Measurements from ENCODE around the gene JAKMIP2.
A peak's percentile ranks its signal among the peaks of the same experiment; 100 is the strongest.
"Not testable (repeated sequence)": the region's sequence is repeated elsewhere in the genome, so short reads cannot be mapped to it uniquely, and the experiment has no call there.

Gene JAKMIP2

DNA sequence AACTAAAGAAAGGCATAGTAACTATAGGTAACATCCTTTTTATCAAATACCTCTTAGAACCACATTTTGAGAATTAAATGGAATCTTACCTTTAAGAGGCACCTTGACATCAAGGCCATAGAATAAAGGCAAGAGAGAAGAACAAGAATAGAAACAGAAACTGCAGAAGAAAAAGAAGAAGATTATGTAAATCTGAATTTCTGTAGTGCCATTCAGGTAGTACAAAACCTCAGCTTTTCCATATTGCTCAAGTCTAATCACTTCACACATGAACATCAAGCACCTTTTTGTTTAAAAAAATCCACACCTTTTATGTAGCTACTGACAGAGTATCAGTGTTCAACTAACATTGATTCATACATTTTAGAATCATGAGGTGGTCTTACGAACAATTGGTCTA is 180.9 kb downstream of the JAKMIP2 start:
- DNase-seq (ENCODE audit: low read depth in 3 of 3): no peak

DNA sequence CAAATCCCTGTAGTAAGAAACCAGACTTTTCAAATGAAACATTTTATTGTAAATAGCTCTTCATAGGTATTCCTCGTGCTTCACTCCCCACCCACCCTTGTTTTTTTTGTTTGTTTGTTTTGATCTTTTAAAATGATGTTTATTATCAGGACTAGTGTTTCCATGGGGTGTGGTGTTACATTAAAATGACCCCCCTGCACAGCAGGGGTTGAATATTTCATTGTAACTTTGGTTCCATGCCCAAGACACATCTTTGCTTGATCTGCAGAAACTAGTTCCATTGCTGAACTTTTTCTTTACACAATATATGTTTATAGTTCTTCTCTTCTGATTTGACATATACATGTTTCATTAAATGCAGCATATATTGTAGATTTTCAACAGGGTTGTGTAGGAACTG is 191.4 kb downstream of the JAKMIP2 start:
- no peak for DNase-seq (ENCODE audit: low read depth in 3 of 3)

DNA sequence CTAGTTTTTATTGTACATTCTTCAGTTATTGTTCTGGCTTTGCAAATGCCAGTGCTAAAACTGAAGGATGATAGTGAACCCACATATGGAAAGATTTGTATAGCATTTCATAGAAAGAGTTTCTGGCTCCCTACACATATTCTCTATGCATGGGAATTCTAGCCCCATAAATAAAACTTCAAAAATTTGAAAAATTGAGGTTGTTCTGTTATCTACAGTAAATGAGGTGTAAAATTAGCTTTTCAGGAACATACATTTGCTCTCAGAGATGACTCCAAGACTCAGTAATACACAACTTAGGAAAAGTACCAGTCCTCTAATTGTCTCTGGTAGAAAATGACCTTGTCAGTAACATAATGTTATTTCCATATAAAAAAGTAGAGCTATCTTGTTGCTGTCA is 192.4 kb downstream of the JAKMIP2 start:
- no peak for DNase-seq (ENCODE audit: low read depth in 3 of 3)

DNA sequence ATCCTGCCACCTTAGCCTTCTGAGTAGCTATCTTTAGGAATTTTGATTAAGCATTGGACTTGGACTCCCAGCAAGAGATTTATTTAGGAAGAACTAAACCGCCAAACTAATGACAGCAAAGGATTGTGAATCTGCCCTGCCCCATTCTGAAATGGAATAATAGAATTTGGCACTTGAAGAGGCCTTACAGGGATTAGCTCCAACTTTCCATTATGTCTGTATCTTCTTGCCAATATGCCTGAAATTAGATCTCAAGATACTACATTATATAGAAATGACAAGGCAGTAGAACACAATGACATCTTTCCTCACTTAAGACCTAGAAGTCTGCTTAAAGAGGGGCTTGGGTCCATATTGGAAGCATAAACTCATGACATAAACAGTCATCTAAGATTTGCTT is 195.7 kb downstream of the JAKMIP2 start:
- DNase-seq (ENCODE audit: low read depth in 3 of 3): no peak

DNA sequence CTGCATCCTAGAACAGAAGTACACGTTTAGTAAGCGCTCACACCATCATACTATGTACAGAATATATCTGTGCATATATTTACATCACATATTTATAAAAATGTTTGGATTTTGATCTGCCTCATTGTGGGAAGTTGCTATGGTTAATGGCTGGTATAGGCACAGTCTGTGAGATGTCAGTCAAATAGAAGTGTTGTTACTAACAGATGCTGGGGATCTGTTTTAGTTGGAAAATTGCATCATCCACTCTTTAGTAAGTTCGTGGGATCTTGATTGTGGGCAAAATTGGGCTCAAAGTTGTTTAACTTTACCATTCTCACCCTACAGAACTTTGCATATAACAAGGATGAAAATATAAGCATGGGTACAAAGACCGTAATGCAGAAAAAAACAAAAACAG is 196.3 kb downstream of the JAKMIP2 start:
- DNase-seq (ENCODE audit: low read depth in 3 of 3): no peak

DNA sequence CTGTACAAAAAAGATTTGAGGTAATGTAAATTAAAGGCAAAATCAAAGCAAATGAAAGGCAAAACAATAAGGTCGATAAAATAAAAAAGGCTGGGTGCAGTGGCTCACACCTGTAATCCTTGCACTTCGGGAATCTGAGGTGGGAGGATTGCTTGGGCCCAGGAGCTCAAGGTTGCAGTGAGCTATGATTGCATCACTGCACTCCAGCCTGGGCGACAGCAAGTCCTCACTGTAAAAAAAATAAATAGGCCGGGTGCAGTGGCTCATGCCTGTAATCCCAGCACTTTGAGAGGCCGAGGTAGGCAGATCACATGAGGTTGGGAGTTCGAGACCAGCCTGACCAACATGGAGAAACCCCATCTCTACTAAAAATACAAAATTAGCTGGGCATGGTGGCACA is 200.3 kb downstream of the JAKMIP2 start:
- DNase-seq (ENCODE audit: low read depth in 3 of 3): not testable (repeated sequence)

DNA sequence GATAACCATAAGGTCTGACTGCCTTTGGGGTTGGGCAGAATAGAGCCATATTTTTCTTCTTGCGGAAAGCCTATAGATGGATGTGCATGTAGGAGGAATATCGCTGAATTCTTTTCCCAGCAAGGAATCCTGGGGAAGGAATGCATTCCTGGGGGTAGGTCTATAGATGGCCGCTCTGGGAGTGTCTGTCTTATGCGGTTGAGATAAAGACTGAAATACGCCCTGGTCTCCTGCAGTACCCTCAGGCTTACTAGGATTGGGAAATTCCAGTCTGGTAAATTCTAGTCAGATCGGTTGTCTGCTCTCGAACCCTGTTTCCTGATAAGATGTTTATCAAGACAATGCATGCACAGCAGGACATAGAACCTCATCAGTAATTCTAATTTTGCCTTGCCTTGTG is 202.1 kb downstream of the JAKMIP2 start:
- DNase-seq (ENCODE audit: low read depth in 3 of 3): not testable (repeated sequence)

DNA sequence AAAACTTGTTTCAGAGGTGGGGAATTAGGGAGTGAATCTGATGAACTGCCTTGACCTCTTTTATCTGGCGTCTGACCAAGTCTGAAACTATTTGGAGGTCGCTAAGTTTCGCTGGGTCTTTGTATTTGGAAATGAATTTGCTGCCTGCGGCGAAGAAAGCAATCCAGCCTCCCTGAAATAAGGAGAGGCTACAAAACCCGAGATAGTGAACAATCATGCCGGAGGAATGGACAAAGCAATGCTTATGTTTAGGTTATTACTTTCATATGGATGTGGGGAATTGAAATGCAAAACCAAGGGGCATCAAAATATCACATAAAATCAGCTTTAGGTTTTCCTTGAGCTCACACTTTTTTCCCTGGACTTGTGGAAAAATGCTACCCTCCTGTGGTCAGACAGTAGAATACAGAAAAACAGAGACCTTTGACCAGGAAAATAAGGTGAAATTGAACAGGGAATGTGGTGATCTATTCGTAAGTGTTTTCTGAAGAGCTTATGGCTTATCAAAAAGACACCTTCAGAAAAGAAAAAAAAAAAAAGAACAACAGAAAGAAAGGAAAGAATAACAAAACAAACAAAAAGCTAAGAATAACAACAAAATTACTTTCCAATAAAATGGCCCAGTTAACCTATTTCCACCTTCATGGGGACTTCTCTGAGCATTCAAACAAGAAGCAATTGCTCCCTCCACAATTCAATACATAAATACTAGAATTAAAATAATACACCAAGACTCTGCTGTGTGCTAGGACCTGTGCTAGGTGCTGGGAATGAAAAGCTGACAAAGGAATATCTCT is 204.1 kb downstream of the JAKMIP2 start:
- no peak for DNase-seq (ENCODE audit: low read depth in 3 of 3)

DNA sequence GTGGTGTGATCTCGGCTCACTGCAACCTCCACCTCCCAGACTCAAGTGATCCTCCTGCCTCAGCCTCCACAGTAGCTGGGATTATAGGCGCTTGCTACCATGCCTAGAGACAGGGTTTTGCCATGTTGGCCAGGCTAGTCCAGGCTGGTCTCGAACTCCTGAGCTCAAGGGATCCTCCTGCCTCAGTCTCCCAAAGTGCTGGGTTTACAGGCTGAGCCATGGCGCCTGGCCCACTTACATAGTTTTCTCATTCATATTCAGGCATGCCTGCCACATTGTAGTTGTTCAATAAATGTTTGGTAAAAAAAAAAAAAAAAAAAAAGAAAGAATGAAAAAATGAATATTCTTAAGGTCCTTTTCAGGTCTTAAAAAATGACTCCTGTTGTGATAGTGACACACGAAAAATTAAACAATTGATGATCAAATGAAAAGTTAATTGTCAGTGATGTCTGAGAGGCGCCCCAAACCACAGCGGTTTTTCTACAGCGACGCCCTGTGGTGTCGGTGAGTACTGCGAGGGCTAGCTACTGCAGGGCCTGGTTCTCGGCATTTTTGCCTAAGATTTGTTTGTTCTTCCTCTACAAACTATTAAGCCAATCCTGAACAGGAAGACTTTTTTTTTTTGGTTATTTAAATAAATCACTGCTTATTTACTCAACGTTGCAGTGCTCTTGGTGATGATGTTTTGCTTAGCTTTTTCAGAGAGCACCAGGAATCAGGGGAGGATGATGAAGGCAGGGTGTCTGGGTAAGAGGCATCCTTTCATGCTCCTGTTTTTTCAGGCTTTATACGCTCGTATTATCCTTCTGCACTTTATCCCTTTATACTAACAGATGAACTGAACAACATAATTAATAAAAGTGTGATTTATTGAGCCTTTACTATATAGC is 205.6 kb downstream of the JAKMIP2 start:
- peak in 1 of 3 experiments; percentile 37 for DNase-seq (ENCODE audit: low read depth in 3 of 3)

DNA sequence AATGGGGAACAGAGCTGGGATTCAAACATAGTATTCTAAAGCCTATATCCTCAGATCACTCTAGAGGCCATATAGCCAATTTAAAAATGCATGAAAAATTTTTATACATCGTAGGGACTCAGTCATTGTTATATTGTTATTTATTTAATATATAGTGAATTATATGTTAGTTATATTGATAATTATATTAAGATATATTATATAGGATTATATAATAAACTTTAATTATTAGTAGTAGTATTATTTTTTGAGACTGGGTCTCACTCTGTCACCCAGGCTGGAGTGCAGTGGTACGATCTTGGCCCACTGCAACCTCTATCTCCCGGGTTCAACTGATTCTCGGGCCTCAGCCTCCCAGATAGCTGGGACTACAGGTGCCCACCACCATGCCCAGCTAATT is 206.9 kb downstream of the JAKMIP2 start:
- no peak for DNase-seq (ENCODE audit: low read depth in 3 of 3)

DNA sequence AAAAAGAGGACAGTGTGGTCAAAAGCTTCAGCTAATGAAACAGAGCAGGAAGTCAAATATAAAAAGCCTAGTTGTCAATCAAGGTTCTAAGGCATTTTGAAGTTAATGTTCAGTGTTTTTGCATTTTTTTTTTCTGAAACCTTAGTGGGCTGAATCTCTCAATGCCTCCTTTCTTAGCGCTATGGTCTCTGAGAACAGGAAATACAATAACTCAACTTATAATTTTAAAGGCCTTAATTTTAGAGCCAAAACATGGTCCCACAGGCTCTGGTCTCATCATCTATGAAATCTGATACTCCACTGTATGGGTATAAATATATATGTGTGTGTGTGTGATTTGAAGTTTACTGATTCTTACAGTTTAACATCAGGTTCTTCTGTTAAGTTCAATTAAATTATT is 209.3 kb downstream of the JAKMIP2 start:
- no peak for DNase-seq (ENCODE audit: low read depth in 3 of 3)

DNA sequence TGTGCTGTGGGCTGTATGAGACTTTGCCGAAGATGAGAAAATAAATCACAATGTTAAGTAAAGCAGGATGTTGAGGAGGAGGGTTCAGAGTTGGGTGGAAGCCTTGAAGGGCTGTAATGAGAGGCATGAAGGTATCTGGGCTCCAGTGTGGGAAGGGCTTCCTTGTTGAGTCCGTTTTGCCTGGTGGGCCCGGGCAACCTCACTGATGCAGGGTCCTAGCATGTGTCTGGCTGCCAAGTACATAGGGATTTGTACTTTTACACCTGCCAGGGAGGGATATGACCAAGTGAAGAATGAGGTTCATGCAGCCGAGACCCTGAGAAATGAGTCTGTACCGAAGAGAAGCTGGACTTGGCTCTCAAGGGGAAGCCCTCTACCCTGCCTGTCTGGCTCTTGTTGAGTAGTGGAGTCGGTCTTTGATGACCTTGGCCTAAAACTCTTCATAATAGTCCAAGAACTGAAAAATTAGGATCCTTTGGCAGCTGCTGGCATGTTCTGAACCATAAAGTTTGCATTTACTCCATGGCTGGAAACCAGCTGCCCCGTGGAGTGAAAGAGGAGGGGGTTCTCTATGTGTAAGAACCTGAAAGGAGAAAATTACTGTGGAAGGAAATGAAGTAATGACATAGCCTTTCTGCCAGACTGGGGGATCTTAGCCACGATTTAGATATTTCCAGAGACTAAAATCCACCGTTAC is 213.7 kb downstream of the JAKMIP2 start:
- no peak for DNase-seq (ENCODE audit: low read depth in 3 of 3)

DNA sequence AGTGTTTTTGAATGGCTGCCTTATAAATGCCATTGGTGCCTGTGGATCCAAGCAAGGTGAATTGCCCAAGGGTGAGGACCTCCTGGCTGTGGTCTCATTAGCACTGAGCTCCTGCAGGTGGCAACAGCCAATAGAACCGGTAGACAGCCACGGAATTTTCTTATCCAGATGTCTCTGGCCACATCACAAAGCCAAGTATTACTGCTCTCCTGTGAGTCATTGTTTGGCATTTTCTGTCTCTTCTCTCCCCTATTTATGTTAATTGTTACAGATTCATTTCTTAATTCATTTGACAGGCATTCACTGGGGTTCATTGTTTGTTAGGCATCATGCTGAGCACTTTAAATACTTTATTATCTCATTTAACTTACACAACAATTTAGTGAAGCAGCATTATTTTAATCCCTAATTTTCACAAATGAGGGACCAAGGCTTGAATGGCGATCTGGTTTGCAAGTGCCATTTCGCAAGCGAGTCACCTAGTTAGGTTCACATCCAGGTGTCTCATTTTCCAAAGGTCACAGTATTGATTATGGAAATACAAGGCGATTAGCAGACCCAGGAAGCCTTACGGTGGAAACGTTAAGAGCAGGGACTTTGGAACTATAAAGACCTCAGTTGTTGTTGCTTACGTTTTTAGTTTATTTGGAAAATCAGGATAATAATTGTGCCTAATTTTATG is 214.5 kb downstream of the JAKMIP2 start:
- DNase-seq (ENCODE audit: low read depth in 3 of 3): no peak

DNA sequence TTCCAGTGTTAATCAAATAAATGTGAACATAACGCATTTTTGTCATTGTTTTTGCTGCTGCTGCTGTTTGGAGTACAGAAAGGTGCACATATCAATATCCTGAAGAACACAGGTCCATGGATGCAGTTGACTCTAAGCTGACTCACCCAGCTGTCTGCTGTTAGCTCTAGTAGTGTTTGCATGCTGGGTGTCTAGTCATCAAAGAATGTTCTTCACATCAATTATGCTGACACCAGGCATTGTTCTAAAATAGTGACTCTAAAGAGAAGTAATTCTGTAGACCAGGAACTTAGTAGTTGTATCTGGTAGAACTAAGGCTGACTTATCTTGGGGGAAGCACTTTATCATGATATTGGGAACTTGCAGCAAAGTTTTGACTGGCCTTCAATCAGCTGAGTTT is 217.0 kb downstream of the JAKMIP2 start:
- no peak for DNase-seq (ENCODE audit: low read depth in 3 of 3)

DNA sequence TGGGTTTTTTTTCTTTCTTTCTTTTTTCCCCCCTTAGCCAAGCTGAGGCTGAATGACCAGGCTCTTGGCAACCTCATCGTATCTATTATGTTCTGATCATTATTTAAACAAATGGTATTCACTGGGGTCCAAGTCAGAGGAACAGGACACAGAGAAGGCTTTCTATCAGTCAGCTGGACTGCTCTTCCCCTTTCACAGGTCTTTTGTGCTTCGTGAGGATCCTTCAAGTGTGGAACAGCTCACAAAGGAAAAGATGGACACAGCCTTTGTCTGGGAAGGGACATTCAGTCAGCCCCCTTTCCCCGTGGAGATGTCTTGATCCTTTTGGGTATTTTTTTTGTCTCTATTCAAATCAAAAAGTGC is 218.4 kb downstream of the JAKMIP2 start:
- DNase-seq (ENCODE audit: low read depth in 3 of 3): no peak

DNA sequence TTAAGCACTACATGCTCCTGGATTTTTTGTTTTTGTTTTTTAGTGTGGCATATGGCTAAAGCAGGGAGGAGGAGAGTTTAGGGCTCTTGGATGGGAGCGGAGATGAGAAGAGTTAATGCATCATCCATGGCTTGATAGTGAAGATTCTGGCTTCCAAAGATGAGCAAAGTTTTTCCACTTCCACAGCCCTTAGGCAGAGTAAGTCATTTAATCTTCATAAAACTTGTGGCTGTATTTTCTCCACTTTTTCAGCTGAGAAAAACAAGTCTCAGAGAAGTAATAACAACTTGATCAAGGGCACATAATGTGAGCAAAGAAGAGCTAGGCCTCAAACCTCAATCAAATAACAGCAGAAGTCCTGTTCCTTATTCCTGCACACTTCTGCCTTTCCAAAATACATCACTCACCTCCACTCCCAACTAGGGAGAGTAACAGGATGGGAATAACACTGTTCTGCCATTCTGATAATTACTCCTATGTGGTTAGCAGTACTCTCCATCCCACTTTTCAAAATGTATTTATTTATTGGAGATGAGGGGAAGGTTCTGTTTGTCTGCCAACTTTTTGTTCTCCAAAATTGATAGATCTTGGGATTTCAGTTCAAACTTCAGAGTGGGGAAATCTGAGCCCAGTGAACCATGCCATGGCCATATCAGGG is 218.9 kb downstream of the JAKMIP2 start:
- DNase-seq (ENCODE audit: low read depth in 3 of 3): no peak

DNA sequence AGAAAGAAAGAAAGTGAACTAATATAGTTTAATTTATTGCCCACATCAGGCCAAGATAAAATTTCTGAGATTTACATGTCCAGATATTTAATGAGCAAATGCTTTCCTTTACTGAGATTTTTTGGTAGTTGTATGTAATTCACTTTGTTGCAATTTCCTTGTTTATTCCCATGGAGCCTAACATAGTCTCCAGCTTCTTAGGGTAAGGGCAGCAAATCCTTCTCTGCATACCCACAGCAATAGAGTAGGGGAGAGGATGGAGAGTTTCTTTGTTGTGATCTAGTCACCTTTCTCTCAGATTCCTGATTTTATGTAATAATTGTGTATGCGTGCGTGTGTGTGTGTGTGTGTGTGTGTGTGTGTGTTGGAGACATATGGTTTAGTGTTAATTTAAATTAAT is 221.1 kb downstream of the JAKMIP2 start:
- DNase-seq (ENCODE audit: low read depth in 3 of 3): no peak

DNA sequence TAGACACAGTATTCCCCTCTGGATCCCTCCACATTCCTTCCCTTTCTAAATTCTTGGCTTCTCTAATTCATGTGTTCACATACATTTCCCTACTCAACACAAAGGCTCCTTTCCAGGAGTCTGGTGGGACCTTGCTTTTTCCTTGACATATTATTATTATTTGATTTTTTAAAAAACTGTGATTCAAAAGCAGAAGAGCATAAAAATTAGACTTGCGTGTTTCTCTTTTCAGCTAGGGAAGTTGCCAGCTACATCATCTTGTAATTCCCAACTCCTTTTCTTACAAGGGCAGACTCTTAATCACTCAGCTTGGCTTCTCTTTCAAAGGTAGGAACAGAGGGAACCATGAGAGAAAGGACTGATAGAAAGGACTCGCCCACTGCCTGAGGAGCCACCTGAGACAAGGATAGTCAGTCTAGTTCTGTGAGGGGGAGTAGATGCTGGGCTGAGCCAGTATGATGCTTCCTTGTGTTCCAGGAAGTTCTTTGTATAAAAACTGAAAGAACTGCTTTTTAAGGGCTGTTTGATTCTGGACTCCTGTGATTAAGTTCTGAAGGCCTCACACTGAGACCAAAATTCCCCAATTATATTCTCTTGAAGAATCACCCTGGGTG is 221.7 kb downstream of the JAKMIP2 start:
- DNase-seq (ENCODE audit: low read depth in 3 of 3): no peak

DNA sequence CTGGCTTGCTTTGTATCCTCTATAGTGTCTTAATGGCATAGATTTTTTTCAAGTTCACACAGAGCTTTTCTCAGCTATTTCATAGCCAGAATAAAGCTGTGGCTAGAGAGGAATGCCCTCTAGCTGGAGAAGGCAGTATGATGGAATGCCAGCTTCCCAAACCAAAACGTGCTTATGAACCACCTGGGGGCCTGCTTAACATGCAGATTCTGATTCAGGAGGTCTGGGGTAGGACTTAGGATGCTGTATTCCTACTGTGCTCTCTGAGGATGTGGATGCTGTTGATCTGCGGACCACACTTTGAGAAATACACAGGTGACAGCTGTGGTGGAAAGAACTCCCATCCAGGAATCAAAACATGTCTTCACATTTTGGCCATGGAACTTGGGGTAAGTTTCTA is 222.8 kb downstream of the JAKMIP2 start:
- DNase-seq (ENCODE audit: low read depth in 3 of 3): no peak

DNA sequence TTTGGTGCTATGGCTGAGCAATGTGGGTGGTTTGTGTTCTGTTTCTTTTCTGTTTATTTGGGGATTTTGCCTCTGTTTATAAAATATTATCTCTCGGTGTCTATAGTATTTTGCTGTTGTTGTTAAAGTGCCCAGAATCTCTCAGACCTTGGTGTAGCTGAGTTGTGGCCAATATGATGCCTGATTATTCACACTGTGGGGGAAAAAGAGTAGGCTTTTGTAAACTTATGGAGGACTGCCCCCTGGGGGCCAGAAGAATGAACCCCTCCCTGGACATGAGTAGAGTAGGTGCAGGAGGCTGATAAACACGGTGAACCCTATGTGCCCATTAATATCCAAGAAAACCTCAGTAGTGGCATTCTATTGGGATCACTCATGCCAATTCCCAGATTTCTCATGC is 223.7 kb downstream of the JAKMIP2 start:
- DNase-seq (ENCODE audit: low read depth in 3 of 3): peak in 1 of 3 experiments; percentile 3

Data from stimulated activated CD4-positive, alpha-beta T cell treated with anti-CD3 and anti-CD28 coated beads, TNF-alpha, amount 100 ng/mL, for 24 hours (primary cell).